Astrocyte of the cerebellum (primary cell): ENCODE data around the gene RBMS3.

Experiments used
- DNase-seq: peaks from one replicate; pipeline ENCODE4 v3.0.0-alpha.2; 2011; ENCODE audit warnings: low read depth
- H3K4me3 ChIP-seq: 2 replicates; pipeline ENCODE4 v1.5.1; 2011; ENCODE audit warnings: mild to moderate bottlenecking, low read depth, low read length, moderate library complexity
- CTCF ChIP-seq: IDR thresholded peaks from 2 replicates; pipeline ENCODE4 v1.5.1; 2012; ENCODE audit warnings: low read length, low read depth, moderate library complexity, mild to moderate bottlenecking; ENCODE audit errors: missing control alignments
- in situ Hi-C: cut with HindIII; loops from 2 replicates; pipeline ENCODE4 v1.10.0; 2017; ENCODE audit warnings: low sequenced_read_pairs

The RBMS3 gene

GRCh38 chr3:29329986-29330890 is 49.4 kb downstream of the RBMS3 start:
- in situ Hi-C loops, result no loop called here
- DNase-seq, result no peak
- H3K4me3 ChIP-seq, result no peak overlapping the region
- TF ChIP-seq CTCF, result no peak

DNA sequence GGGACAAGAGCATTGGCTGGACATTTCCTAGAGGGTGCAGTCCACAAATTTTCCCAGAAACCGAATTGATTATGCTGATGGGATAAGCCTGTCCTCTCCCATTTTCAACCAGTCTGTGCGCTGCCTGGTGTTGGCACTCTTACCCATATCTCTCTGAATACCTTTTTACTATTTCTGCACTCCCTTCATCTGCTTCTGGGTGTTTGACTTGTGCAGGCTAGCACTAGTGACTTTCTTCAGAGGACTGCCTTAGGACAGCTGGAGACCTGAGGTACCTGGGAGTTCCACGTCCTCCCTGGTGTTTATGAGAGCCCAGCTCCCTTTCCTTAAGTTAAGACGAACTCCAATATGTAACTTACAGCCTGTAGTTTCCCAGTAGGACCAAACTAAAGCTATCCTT is 50.2 kb downstream of the RBMS3 start:
- TF ChIP-seq CTCF, result no peak
- in situ Hi-C loops, result no loop called here

GRCh38 chr3:29331456-29332194 is 50.8 kb downstream of the RBMS3 start:
- no peak for TF ChIP-seq CTCF
- in situ Hi-C loops, result no loop called here
- DNase-seq, result no peak
- H3K4me3 ChIP-seq, result no peak overlapping the region

More for the DNA sequence above, 50.2 kb downstream of the RBMS3 start:
- DNase-seq, result no peak
- H3K4me3 ChIP-seq, result no peak overlapping the region

DNA sequence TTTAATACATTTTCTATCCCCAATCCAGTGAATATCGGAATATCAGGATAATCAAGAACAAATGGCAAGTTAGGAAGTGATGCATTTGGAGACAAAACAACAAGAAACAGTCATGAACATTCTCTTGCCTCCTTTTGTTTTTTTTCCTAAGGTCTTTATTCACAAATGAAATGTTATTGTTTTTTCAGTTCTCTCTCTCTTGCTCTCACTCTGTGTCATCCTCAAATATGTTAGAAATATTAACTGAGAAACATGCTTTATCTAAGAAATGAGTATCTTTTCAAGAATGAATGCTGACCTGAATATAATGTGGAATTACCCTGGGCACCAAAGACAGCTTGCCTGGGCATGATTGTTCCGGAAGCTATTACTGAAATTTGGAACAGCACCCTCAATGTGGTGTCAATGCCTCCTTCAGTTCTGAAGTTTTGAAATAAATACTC is 51.3 kb downstream of the RBMS3 start:
- H3K4me3 ChIP-seq, result no peak overlapping the region
- no peak for DNase-seq
- in situ Hi-C loops, result no loop called here
- TF ChIP-seq CTCF, result no peak

DNA sequence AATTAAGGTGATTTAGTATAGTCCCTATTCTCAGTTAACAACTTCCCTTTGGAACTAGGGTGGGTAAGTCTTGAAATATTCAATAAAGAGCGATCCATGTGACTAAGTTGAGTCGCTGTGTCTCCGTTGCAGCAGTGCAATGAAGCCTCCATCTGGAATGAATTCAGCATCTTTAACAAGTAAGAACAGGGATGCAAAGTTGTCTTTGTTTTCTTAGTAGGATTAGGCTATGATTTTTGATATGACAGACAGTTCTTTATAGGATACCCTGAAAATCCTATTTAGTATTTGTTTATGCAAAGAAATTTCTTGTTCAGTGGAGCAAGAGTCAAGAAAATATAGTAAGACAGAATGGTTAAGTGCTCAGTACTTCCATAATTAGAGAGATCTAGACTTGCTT is 52.7 kb downstream of the RBMS3 start:
- in situ Hi-C loops, result no loop called here
- no peak for DNase-seq
- H3K4me3 ChIP-seq, result no peak overlapping the region
- TF ChIP-seq CTCF, result no peak

GRCh38 chr3:29334706-29335105 is 53.8 kb downstream of the RBMS3 start:
- no peak overlapping the region for H3K4me3 ChIP-seq
- no peak for TF ChIP-seq CTCF
- no peak for DNase-seq
- in situ Hi-C loops, result no loop called here
